ENCODE data around the gene ADAMTS12. TPM values are rescaled to one million over a fixed set of nuclear protein-coding genes. Genes with fewer than 3 reads are reported as not detected.

ADAMTS12 gene
- total RNA-seq, 3 donors from 2014 or later: 0.69 to 2.9 (median 0.72) TPM

DNA sequence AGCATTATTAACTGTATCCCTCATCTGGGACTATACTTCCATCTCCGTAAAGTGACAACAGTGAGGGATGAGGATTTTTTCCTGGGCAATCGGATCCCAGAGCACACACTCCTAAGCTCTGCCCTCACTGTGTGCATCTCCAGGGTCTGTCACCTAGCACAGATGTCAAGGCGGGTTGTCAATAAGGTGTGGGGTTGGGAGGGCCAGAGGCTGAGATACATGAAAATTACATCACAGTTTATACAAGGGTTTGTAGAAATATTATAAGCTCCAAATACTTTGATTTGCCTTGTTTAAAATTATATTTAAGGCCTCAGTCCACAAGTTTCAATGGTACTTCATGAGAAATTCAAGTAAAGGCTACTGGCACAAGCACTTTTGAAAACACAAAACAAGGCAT is 4.5 kb downstream of the ADAMTS12 start:
- intact Hi-C loops (cut with DNase I, micrococcal nuclease): no loop called here
- no peak for ATAC-seq

DNA sequence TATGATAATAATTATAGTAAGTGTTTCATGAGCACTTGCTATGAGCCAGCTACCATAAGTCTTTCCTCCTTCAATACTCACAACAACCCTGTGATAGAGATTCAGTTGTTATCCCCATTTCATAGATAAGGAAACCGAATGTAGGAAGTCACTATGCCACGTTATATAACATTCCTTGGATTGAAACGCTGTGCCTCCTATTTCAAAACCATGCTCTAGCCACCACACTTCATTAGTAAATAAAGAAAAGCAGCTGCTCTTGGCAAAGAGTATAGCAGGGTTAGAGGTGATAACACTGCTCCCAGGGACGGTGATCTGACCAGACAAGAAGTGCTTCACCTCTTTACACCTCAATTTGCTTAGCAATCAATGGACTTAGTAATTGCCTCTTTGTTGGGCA is 5.5 kb downstream of the ADAMTS12 start:
- Histone ChIP-seq H3K4me1 (ENCODE audit: low read depth) (no peaks in the 10 kb centered on the region), H3K9me3 (no peaks in the 10 kb centered on the region), H3K4me3 (no peak overlapping the region), H3K36me3 (ENCODE audit: low read depth) (no peaks in the 10 kb centered on the region)
- intact Hi-C loops (cut with DNase I, micrococcal nuclease): no loop called here
- TF ChIP-seq, protein P1, sequence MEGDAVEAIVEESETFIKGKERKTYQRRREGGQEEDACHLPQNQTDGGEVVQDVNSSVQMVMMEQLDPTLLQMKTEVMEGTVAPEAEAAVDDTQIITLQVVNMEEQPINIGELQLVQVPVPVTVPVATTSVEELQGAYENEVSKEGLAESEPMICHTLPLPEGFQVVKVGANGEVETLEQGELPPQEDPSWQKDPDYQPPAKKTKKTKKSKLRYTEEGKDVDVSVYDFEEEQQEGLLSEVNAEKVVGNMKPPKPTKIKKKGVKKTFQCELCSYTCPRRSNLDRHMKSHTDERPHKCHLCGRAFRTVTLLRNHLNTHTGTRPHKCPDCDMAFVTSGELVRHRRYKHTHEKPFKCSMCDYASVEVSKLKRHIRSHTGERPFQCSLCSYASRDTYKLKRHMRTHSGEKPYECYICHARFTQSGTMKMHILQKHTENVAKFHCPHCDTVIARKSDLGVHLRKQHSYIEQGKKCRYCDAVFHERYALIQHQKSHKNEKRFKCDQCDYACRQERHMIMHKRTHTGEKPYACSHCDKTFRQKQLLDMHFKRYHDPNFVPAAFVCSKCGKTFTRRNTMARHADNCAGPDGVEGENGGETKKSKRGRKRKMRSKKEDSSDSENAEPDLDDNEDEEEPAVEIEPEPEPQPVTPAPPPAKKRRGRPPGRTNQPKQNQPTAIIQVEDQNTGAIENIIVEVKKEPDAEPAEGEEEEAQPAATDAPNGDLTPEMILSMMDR (IDR thresholded peaks at IDR 0.05): no peak
- DNase-seq (no peak), ATAC-seq (no peak)

More for the DNA sequence above, 4.5 kb downstream of the ADAMTS12 start:
- Histone ChIP-seq H3K4me3 (no peak overlapping the region), H3K36me3 (ENCODE audit: low read depth) (no peaks in the 10 kb centered on the region), H3K9me3 (no peaks in the 10 kb centered on the region), H3K4me1 (ENCODE audit: low read depth) (no peaks in the 10 kb centered on the region)
- TF ChIP-seq, protein P1 (IDR thresholded peaks at IDR 0.05): no peak
- no peak for DNase-seq

DNA sequence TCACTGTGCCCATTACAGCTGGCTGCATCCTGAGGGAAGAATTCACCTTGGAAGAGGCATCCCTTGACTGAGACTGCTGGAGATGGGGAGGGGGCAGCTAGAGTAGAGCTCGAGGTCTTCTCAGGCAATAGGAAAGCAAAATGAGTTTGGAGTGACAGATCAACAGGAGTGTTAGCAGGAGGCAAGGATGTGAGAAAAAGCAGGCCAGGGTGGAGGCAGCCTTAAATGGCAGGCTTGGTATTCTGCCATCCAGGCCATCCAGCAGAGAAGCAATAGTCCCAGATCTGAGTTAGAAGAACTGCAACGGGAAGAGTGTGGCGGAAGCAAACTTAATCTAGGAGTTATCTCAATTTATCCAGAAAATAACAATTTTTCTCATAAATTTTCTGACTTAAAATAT is 6.1 kb downstream of the ADAMTS12 start:
- H3K9me3 ChIP-seq: no peaks in the 10 kb centered on the region
- DNase-seq (no peak), ATAC-seq (no peak)
- TF ChIP-seq, protein P1 (IDR thresholded peaks at IDR 0.05): no peak
- H3K36me3 ChIP-seq (ENCODE audit: low read depth): no peaks in the 10 kb centered on the region
- H3K4me1 ChIP-seq (ENCODE audit: low read depth): no peaks in the 10 kb centered on the region
- no peak overlapping the region for H3K4me3 ChIP-seq
- intact Hi-C loops (cut with DNase I, micrococcal nuclease): no loop called here

DNA sequence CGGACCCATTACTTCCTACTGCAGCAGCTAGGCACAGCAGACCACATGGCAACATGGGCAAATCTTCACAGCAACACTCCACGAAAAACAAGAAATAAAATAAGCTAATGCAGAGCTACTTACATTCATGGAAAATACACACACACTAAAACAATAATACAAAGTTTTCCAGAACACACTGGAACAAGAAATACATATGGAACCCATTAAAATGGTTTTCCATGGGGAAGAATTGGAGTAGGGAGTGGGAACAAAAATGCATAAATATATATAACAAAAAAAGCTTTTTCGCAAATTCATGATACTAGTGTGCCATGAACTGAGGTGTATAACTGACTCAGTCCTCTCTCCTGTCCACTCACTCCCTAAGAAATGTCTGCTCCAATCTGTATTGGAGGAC is 8.3 kb downstream of the ADAMTS12 start:
- ATAC-seq (no peak), DNase-seq (no peak)
- intact Hi-C loops (cut with DNase I, micrococcal nuclease): no loop called here
- H3K36me3 ChIP-seq (ENCODE audit: low read depth): no peaks in the 10 kb centered on the region
- TF ChIP-seq, protein P1 (IDR thresholded peaks at IDR 0.05): no peak
- H3K9me3 ChIP-seq: no peaks in the 10 kb centered on the region
- no peak overlapping the region for H3K4me3 ChIP-seq
- no peaks in the 10 kb centered on the region for H3K4me1 ChIP-seq (ENCODE audit: low read depth)

DNA sequence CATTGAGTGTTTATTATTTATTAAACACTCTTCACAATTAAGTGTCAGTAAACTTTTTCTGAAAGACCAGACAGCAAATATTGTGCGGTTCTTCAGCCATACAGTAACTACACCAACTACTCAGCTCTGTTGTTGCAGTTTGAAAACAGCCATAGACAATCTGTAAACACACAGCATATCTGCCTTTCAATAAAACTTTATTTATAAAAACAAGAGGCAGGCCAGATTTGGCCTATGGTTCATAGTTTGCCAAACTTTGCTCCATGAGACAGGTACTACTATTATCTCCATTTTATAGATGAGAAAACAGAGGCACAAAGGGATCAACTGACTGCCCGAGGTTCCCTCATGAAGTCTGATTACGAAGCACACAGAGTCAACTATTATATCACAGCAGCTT is 11.5 kb downstream of the ADAMTS12 start:
- TF ChIP-seq, protein P1 (IDR thresholded peaks at IDR 0.05): no peak
- H3K9me3 ChIP-seq: no peaks in the 10 kb centered on the region
- H3K4me3 ChIP-seq: no peak overlapping the region
- intact Hi-C loops (cut with DNase I, micrococcal nuclease): no loop called here
- no peaks in the 10 kb centered on the region for H3K36me3 ChIP-seq (ENCODE audit: low read depth)
- H3K4me1 ChIP-seq (ENCODE audit: low read depth): no peaks in the 10 kb centered on the region
- no peak for ATAC-seq
- DNase-seq: no peak

DNA sequence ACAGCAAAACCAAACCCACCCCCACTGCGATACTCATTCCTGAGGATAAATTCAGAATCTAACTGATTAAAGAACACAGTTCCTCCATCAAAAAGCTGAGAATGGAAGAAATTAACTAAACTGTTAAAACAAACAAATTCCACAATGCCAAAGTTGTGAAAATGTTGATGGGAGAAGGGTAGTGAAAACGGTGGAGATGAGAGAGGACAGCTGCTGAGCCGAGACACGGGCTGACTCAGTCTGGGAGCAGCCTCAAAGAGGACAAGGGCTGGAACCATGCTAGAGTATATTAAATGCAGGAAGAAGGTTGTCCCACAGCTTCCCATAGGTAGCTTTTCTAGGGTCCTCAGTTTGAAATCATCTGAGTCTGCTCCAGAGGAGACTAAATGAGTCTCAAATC is 14.3 kb downstream of the ADAMTS12 start:
- Histone ChIP-seq H3K9me3 (no peaks in the 10 kb centered on the region), H3K4me1 (ENCODE audit: low read depth) (no peaks in the 10 kb centered on the region), H3K4me3 (no peak overlapping the region), H3K36me3 (ENCODE audit: low read depth) (no peaks in the 10 kb centered on the region)
- intact Hi-C loops (cut with DNase I, micrococcal nuclease): no loop called here
- no peak for ATAC-seq
- no peak for DNase-seq
- TF ChIP-seq, protein P1 (IDR thresholded peaks at IDR 0.05): no peak
